Activated naive CD8-positive, alpha-beta T cell treated with anti-CD3 and anti-CD28 coated beads, Interleukin-2, amount 50 U/mL, for 24 hours (primary cell): ENCODE results near the gene SIK2.
"Not testable (repeated sequence)": the region's sequence is repeated elsewhere in the genome, so short reads cannot be mapped to it uniquely, and the experiment has no call there.

Experiments used
- ATAC-seq: fragments of 150-1000 bp; cut with Tn5 transposase; one replicate; pipeline ENCODE4 v1.10.0; 2021
- DNase-seq: peaks from one replicate; pipeline ENCODE4 v3.0.0; 2021
- H3K27ac Mint-ChIP-seq: one replicate; pipeline ENCODE4 v1.8.0; 2021; ENCODE audit warnings: mild to moderate bottlenecking, mixed read lengths
- H3K27me3 Mint-ChIP-seq: one replicate; pipeline ENCODE4 v1.8.0; 2021; ENCODE audit warnings: mixed read lengths
- H3K36me3 Mint-ChIP-seq: one replicate; pipeline ENCODE4 v1.8.0; 2021; ENCODE audit warnings: low read depth, mixed read lengths
- H3K4me1 Mint-ChIP-seq: one replicate; pipeline ENCODE4 v1.8.0; 2021; ENCODE audit warnings: mixed read lengths
- H3K4me3 Mint-ChIP-seq: one replicate; pipeline ENCODE4 v1.8.0; 2021; ENCODE audit warnings: mild to moderate bottlenecking, moderate library complexity, mixed read lengths
- H3K9me3 Mint-ChIP-seq: one replicate; pipeline ENCODE4 v1.8.0; 2021; ENCODE audit warnings: mixed read lengths

The SIK2 gene

DNA sequence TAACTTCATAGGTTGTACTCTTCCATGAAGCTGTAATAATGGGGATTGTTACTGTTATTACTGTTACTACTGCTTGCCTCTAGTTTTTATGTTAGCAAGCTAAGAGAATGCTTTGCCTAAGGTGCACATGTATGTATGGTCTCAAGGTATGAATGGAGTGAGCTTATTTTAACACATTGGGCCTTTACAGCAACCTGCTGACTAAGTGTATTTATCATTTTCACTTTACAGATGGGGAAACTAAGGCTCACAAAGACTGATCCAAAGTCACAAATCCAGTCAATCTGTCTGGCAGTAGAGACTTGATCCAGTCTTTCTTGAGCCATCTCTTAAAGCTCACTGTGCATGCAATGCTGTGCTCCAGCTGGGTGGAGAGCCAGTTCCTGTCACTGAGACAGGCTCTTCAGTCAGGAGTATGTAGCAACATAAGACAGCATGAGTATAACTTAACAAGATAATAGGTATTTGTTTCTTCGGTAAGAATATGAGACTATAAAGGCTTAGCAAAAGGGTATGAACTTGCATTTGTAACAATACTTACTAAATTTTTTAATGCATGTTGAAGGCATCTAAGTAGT lies 97.4 kb downstream of the SIK2 start:
- Mint-ChIP-seq H3K27ac (no peak overlapping the region), H3K9me3 (no peaks in the 10 kb centered on the region), H3K36me3 (peaks cover 2% of the 10 kb centered on the region), H3K4me3 (no peak overlapping the region), H3K4me1 (peaks cover 7% of the 10 kb centered on the region), H3K27me3 (no peaks in the 10 kb centered on the region)
- DNase-seq (no peak), ATAC-seq (no peak)

DNA sequence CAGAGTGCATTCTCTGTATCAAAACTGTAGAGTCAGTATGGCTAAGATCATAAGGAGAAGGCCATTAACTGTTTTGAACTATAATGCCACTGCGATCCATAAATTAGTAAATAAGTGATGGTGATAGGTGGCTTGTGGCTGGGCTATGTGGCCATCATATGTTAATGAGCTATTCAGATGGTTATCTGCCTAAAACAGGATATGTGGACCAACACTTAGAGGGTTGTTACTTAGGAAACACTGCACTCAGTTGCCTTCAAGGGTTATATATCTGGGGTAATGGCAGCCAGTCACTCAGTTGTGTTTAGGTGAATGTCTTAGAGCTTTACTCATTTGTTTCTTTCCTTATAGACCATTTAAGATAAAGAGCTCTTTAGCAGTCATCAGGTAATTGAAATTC lies 97.9 kb downstream of the SIK2 start:
- H3K4me3 Mint-ChIP-seq: no peak overlapping the region
- ATAC-seq (no peak), DNase-seq (no peak)
- no peaks in the 10 kb centered on the region for H3K9me3 Mint-ChIP-seq
- peaks cover 7% of the 10 kb centered on the region for H3K4me1 Mint-ChIP-seq
- H3K27ac Mint-ChIP-seq: no peak overlapping the region
- no peaks in the 10 kb centered on the region for H3K27me3 Mint-ChIP-seq
- H3K36me3 Mint-ChIP-seq: peaks cover 5% of the 10 kb centered on the region

- no peak for ATAC-seq
- DNase-seq: no peak
- peaks cover 7% of the 10 kb centered on the region for H3K4me1 Mint-ChIP-seq
- H3K9me3 Mint-ChIP-seq: no peaks in the 10 kb centered on the region
- H3K4me3 Mint-ChIP-seq: no peak overlapping the region
- no peak overlapping the region for H3K27ac Mint-ChIP-seq
- peaks cover 9% of the 10 kb centered on the region for H3K36me3 Mint-ChIP-seq
- no peaks in the 10 kb centered on the region for H3K27me3 Mint-ChIP-seq
Measured at GRCh38 chr11:111702623-111703022, 100.4 kb downstream of the SIK2 start.

DNA sequence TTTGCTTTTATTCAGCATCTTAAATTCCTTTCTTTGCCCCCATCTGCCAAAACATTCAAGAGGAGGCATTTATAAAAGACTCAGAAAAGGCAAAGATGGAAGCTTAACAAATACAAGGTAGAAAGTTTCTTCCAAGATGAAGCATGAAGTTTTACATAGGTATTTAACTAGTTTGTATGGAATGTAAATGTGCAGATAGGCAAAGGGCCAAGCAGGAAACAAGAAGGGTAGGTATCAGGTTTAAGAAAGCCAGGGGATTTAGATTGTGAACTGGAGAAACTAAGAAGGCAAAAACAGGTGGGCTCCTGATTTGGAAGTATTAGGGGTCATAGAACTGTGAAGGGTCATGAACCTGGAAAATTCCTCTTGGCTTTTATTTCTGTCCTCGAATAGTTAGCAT lies 101.3 kb downstream of the SIK2 start:
- no peaks in the 10 kb centered on the region for H3K9me3 Mint-ChIP-seq
- H3K4me3 Mint-ChIP-seq: no peak overlapping the region
- no peak overlapping the region for H3K27ac Mint-ChIP-seq
- H3K27me3 Mint-ChIP-seq: no peaks in the 10 kb centered on the region
- ATAC-seq (no peak), DNase-seq (no peak)
- H3K4me1 Mint-ChIP-seq: peaks cover 7% of the 10 kb centered on the region
- H3K36me3 Mint-ChIP-seq: peaks cover 9% of the 10 kb centered on the region

- ATAC-seq (no peak), DNase-seq (no peak)
- no peaks in the 10 kb centered on the region for H3K27me3 Mint-ChIP-seq
- H3K27ac Mint-ChIP-seq: no peak overlapping the region
- no peaks in the 10 kb centered on the region for H3K4me1 Mint-ChIP-seq
- no peaks in the 10 kb centered on the region for H3K9me3 Mint-ChIP-seq
- H3K4me3 Mint-ChIP-seq: no peak overlapping the region
- peaks cover 13% of the 10 kb centered on the region for H3K36me3 Mint-ChIP-seq
Measured at GRCh38 chr11:111707039-111707690, 104.9 kb downstream of the SIK2 start.

GRCh38 chr11:111707691-111708067 lies 105.4 kb downstream of the SIK2 start:
- no peaks in the 10 kb centered on the region for H3K4me1 Mint-ChIP-seq

GRCh38 chr11:111714522-111714921 lies 112.3 kb downstream of the SIK2 start:
- H3K36me3 Mint-ChIP-seq: peaks cover 20% of the 10 kb centered on the region
- ATAC-seq (no peak), DNase-seq (no peak)
- no peaks in the 10 kb centered on the region for H3K9me3 Mint-ChIP-seq
- no peaks in the 10 kb centered on the region for H3K27me3 Mint-ChIP-seq
- no peak overlapping the region for H3K27ac Mint-ChIP-seq
- no peak overlapping the region for H3K4me3 Mint-ChIP-seq
- peaks cover 2% of the 10 kb centered on the region for H3K4me1 Mint-ChIP-seq

More at GRCh38 chr11:111707691-111708067, 105.4 kb downstream of the SIK2 start:
- Mint-ChIP-seq H3K4me3 (no peak overlapping the region), H3K9me3 (no peaks in the 10 kb centered on the region), H3K27ac (no peak overlapping the region), H3K36me3 (peaks cover 18% of the 10 kb centered on the region), H3K27me3 (no peaks in the 10 kb centered on the region)
- no peak for DNase-seq
- ATAC-seq: no peak

DNA sequence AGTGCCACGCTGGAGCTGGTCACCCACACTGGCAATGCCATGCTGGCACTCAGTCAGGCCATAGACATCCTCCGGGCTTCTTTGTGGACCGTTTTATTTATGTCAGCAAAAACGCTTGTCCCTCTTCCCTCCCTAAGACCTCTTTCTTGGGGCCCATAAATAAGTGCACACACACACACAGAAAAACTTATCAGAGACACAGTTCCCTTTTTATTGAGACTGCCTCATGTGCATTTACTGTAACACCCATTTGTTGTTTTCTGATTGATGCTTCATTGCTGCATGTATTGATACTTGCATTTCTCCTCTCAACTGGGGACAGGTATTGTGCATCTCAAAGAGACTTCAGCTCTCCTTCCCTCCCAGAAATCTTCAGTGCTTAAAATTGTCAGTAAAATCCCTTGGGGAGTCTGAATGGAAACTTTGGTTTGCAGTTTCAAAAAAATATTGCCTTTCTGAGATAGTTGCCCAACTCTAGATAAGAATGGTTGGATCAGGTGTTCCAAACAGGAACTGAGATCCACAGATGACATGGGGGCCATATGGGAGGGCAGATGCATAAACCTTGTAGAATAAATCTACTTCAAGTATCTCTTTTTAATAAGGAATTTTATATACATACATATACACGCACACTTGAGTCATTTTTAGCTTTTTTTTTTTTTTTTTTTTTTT lies 113.0 kb downstream of the SIK2 start:
- DNase-seq (no peak), ATAC-seq (no peak)
- Mint-ChIP-seq H3K27ac (no peak overlapping the region), H3K36me3 (peaks cover 18% of the 10 kb centered on the region), H3K4me1 (peaks cover 2% of the 10 kb centered on the region), H3K27me3 (no peaks in the 10 kb centered on the region), H3K9me3 (no peaks in the 10 kb centered on the region), H3K4me3 (no peak overlapping the region)

GRCh38 chr11:111717660-111718059 lies 115.4 kb downstream of the SIK2 start:
- not testable (repeated sequence) for H3K4me3 Mint-ChIP-seq, H3K4me1 Mint-ChIP-seq, H3K27ac Mint-ChIP-seq, H3K27me3 Mint-ChIP-seq, DNase-seq, ATAC-seq, H3K9me3 Mint-ChIP-seq
- H3K36me3 Mint-ChIP-seq: peaks cover 22% of the 10 kb centered on the region

DNA sequence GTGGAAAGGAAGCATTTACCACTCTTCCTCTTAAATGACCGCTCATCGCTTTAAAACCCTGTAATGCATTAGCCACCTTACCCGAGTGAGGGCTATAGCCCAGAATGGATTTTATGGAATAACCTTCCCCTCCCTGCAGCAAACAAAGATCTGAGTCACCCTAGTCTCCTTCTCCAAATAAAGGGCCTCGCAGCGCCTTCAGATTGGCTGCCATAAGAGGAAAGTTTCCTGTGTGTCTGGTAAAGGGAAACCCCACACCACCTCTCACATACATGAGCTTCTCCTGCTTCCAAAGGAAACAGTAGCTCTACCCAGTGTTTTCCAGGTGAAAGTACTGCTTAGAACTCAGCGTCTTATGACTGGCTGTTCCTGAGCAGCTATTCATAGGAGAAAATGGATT lies 116.2 kb downstream of the SIK2 start:
- peaks cover 2% of the 10 kb centered on the region for H3K4me1 Mint-ChIP-seq
- H3K4me3 Mint-ChIP-seq: no peak overlapping the region
- no peaks in the 10 kb centered on the region for H3K9me3 Mint-ChIP-seq
- DNase-seq (no peak), ATAC-seq (no peak)
- H3K36me3 Mint-ChIP-seq: peaks cover 25% of the 10 kb centered on the region
- no peaks in the 10 kb centered on the region for H3K27me3 Mint-ChIP-seq
- no peak overlapping the region for H3K27ac Mint-ChIP-seq

DNA sequence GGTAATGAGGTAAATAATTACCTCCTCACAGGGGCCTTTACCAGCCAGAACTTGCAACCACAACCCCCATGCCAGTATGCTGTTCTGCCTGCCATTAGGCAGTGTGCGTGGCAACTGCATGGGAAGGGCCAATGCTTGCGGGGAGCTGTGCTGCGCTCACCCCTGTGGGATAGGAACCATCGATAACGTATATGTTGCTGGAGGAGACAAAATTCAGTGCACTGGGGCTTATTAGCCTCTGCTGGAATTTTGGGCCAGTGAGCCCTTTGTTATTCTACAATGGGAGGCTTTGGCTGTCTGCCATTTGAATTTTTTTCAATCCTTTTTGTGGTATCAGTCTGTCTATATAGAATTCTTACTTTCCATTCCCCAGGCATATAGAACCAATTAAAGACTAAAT lies 116.6 kb downstream of the SIK2 start:
- H3K4me3 Mint-ChIP-seq: no peak overlapping the region
- H3K36me3 Mint-ChIP-seq: peaks cover 25% of the 10 kb centered on the region
- no peak for ATAC-seq
- peaks cover 2% of the 10 kb centered on the region for H3K4me1 Mint-ChIP-seq
- DNase-seq: no peak
- no peaks in the 10 kb centered on the region for H3K27me3 Mint-ChIP-seq
- no peak overlapping the region for H3K27ac Mint-ChIP-seq
- H3K9me3 Mint-ChIP-seq: no peaks in the 10 kb centered on the region

- Mint-ChIP-seq H3K4me1 (peaks cover 2% of the 10 kb centered on the region), H3K27ac (no peak overlapping the region), H3K36me3 (peaks cover 25% of the 10 kb centered on the region), H3K9me3 (no peaks in the 10 kb centered on the region), H3K4me3 (no peak overlapping the region), H3K27me3 (no peaks in the 10 kb centered on the region)
- no peak for DNase-seq
- ATAC-seq: no peak
Measured at GRCh38 chr11:111719379-111719778, 117.1 kb downstream of the SIK2 start.

- Mint-ChIP-seq H3K4me1 (no peaks in the 10 kb centered on the region), H3K27me3 (no peaks in the 10 kb centered on the region), H3K36me3 (peaks cover 24% of the 10 kb centered on the region), H3K4me3 (no peak overlapping the region), H3K27ac (no peak overlapping the region), H3K9me3 (no peaks in the 10 kb centered on the region)
- no peak for DNase-seq
- no peak for ATAC-seq
Measured at GRCh38 chr11:111720801-111721494, 118.7 kb downstream of the SIK2 start.

GRCh38 chr11:111722501-111722900 lies 120.3 kb downstream of the SIK2 start:
- ATAC-seq (no peak), DNase-seq (no peak)
- Mint-ChIP-seq H3K27ac (no peak overlapping the region), H3K4me1 (no peaks in the 10 kb centered on the region), H3K27me3 (no peaks in the 10 kb centered on the region), H3K4me3 (no peak overlapping the region), H3K36me3 (peaks cover 18% of the 10 kb centered on the region), H3K9me3 (no peaks in the 10 kb centered on the region)

DNA sequence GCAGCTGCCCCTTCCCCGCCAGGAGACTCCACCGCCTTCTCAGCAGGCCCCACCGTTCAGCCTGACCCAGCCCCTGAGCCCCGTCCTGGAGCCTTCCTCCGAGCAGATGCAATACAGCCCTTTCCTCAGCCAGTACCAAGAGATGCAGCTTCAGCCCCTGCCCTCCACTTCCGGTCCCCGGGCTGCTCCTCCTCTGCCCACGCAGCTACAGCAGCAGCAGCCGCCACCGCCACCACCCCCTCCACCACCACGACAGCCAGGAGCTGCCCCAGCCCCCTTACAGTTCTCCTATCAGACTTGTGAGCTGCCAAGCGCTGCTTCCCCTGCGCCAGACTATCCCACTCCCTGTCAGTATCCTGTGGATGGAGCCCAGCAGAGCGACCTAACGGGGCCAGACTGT lies 121.3 kb downstream of the SIK2 start:
- H3K4me3 Mint-ChIP-seq: no peak overlapping the region
- H3K27ac Mint-ChIP-seq: no peak overlapping the region
- H3K4me1 Mint-ChIP-seq: no peaks in the 10 kb centered on the region
- H3K36me3 Mint-ChIP-seq: peaks cover 16% of the 10 kb centered on the region
- H3K9me3 Mint-ChIP-seq: no peaks in the 10 kb centered on the region
- ATAC-seq (no peak), DNase-seq (no peak)
- H3K27me3 Mint-ChIP-seq: no peaks in the 10 kb centered on the region
